ENCODE results near the gene GFPT2.

Gene GFPT2

DNA sequence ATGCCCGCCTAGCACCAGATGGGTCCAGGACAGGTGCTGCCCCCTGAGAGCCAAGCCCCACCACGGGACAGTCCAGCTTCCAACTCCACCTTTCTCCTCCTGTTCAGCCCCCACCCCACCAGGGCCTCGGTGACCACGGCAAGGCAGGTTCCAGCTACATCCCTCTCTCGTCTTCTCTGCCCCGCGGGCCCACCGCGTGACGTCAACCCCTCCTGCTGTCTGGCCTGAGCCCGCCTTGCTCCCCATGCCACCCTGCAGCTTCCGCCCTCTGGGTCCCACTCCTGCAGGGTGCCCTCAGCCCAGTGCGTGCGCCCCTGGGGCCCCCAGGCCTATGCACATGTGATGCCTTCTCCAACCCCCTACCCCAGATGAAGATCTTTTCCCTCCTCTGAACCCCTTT, 6.8 kb downstream of the GFPT2 start:
- TF ChIP-seq, protein P1, sequence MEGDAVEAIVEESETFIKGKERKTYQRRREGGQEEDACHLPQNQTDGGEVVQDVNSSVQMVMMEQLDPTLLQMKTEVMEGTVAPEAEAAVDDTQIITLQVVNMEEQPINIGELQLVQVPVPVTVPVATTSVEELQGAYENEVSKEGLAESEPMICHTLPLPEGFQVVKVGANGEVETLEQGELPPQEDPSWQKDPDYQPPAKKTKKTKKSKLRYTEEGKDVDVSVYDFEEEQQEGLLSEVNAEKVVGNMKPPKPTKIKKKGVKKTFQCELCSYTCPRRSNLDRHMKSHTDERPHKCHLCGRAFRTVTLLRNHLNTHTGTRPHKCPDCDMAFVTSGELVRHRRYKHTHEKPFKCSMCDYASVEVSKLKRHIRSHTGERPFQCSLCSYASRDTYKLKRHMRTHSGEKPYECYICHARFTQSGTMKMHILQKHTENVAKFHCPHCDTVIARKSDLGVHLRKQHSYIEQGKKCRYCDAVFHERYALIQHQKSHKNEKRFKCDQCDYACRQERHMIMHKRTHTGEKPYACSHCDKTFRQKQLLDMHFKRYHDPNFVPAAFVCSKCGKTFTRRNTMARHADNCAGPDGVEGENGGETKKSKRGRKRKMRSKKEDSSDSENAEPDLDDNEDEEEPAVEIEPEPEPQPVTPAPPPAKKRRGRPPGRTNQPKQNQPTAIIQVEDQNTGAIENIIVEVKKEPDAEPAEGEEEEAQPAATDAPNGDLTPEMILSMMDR (IDR thresholded peaks at IDR 0.05; ENCODE audit: low read depth, low read length, missing control alignments), result no peak
- no peak for DNase-seq (ENCODE audit: extremely low read depth, low read depth)

DNA sequence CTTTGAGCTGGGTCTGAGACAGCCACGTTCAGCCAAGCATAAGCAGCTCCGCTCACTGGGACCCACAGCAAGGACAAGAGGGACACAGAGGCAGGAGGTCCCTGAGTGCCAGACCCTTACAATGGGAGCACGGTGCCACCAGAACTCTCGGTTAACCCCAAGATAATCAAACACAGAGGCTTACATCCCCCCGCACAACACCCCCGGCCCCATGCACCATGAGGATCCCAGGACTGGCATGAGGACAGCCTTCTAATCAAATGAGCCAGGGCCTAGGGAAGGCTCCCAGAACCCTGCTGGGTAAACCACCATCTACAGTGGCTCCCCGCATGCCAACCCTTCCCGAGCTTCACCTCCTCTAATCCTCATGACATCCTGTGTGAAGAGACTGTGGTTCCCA, 7.4 kb downstream of the GFPT2 start:
- TF ChIP-seq, protein P1 (IDR thresholded peaks at IDR 0.05; ENCODE audit: low read depth, low read length, missing control alignments), result no peak
- DNase-seq (ENCODE audit: extremely low read depth, low read depth), result no peak
- H3K4me3 ChIP-seq (replicated peaks; ENCODE audit: low read depth, low read length), result no peak overlapping the region

More for the DNA sequence above, 6.8 kb downstream of the GFPT2 start:
- no peak overlapping the region for H3K4me3 ChIP-seq (replicated peaks; ENCODE audit: low read depth, low read length)

DNA sequence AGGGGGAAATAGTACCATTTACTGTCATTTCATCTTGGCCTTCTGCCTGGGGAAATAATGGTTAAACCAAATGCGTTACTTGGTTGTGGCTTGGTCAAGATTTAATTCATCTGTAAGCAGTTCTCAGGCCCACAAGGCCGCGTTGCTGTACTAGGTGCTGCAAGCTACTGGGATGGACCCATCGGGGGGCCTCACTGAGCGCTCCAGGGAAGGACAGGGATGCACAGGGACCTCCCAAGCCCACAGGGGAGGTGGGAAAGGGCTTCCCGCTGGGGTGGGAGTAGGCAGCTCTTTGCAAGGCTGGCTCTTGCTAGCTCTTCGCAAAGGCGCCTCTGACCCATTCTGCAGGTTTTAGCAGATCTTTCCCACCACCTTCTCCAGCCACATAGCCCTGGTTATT, 8.0 kb downstream of the GFPT2 start:
- H3K4me3 ChIP-seq (replicated peaks; ENCODE audit: low read depth, low read length), result no peak overlapping the region
- TF ChIP-seq, protein P1 (IDR thresholded peaks at IDR 0.05; ENCODE audit: low read depth, low read length, missing control alignments), result no peak
- DNase-seq (ENCODE audit: extremely low read depth, low read depth), result no peak

DNA sequence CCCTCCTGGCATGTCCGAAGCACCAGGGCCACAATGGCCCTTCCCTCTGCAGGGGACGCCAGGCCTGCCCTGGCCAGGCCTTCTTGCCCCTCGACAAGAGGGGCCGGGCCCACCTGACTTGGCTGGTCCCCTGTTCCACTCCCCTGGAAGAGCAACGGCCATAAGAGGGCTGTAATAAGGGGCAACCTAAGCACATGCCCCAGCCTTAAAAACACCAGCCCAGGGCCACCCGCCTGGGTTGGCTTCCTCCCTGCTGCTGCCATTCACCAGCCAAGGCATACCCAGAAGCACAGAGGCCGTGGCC, 8.5 kb downstream of the GFPT2 start:
- DNase-seq (ENCODE audit: extremely low read depth, low read depth), result no peak
- TF ChIP-seq, protein P1 (IDR thresholded peaks at IDR 0.05; ENCODE audit: low read depth, low read length, missing control alignments), result no peak
- no peak overlapping the region for H3K4me3 ChIP-seq (replicated peaks; ENCODE audit: low read depth, low read length)

DNA sequence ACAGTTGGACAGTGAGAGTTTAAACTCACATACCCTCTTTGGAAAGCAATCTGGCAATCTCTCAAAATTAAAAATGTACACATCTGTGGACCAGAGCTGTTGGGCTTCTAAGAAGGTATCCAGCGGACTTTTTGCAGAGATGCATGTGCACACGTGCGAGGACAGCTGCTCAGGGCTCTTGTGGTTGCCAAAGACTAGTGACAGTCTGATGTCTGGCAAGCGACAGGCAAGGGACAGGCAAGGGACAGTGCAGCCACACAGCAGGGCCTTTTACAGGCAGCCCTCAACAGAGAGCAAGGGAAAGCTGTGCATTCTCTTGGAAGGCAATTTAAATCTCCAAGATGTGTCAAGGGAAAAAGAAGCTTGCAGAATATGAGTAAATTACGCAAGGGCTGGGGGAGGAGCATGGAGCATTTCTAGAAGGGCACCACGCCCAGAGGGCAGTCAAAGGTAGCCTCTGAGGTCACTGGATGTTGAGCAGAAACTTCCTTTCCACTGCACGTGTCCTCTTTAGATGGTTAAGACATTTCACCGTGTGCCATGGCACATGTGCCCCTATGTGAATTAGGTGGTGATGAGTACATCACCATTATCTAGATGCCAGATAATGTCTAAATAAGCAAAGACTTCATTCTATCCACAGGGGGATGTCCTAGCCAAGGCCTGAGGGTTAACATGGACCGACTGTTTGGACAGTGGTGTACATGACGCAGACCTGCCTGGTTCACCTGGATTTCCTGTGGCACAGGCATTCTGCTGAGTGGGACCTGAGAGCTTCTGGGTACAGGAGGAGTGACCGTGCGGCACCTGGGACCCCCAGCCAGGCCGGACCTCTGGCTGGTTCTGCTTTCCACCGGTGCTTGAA, 9.1 kb downstream of the GFPT2 start:
- no peak overlapping the region for H3K4me3 ChIP-seq (replicated peaks; ENCODE audit: low read depth, low read length)
- TF ChIP-seq, protein P1 (IDR thresholded peaks at IDR 0.05; ENCODE audit: low read depth, low read length, missing control alignments), result no peak
- no peak for DNase-seq (ENCODE audit: extremely low read depth, low read depth)

DNA sequence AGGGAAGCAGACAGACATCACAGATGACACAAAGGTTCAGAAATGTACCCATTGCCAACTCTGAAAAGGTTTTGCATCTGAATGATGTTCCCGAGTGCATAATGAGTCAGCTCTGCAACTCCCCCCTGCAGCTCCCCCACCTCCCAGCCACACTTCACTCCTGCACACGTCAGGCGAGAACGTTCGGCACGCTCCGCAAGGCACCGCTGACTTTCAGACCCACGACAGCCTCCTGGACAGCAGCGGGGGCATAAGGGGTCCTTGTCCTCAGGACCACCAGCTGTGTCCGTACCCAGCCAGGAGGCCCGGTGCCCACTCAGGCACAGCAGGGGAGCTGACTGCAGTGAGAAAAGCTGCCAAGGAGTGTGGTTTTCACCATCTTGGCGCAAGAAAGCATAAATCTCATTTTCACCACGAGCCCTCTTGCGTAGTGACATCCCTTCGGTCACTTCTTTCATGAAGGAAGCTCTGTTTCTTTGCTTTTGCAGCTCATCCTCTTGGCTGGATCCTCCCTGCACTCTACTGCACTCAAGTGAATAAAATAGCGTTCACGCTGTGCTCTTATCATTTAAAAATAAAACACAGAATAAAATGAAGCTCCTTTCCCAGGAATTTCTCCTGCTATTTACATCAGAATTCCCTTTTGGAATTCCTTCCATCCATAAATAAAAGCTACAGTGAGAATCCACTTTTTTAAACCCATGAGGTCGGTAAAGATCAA, 9.9 kb downstream of the GFPT2 start:
- H3K4me3 ChIP-seq (replicated peaks; ENCODE audit: low read depth, low read length), result no peak overlapping the region
- TF ChIP-seq, protein P1 (IDR thresholded peaks at IDR 0.05; ENCODE audit: low read depth, low read length, missing control alignments), result no peak
- DNase-seq (ENCODE audit: extremely low read depth, low read depth), result no peak

Measured in HFF-Myc (cell line).